GM06990 (cell line): ENCODE measurements around the gene STPG3.

Source experiments
- DNase-seq: peaks from one replicate; pipeline ENCODE4 v3.0.0-alpha.2; 2011; ENCODE audit not compliant: insufficient read length; ENCODE audit errors: extremely low read depth
- H3K27me3 ChIP-seq: replicated peaks from 2 replicates; pipeline ENCODE4 v1.6.0; 2011; ENCODE audit warnings: low read length; ENCODE audit not compliant: control insufficient read depth, insufficient read depth
- H3K36me3 ChIP-seq: 2 replicates; pipeline ENCODE4 v1.5.1; 2011; ENCODE audit warnings: low read length; ENCODE audit not compliant: control insufficient read depth, insufficient read depth
- H3K4me3 ChIP-seq: replicated peaks from 2 replicates; pipeline ENCODE4 v1.5.1; 2011; ENCODE audit warnings: low read depth, mild to moderate bottlenecking, control low read depth, low read length
- TF ChIP-seq, protein P1 (sequence below): IDR thresholded peaks from 2 replicates; pipeline ENCODE4 v1.5.1; 2011; ENCODE audit warnings: low read length, control low read depth, mild to moderate bottlenecking, inconsistent platforms; ENCODE audit not compliant: insufficient read depth, poor library complexity, severe bottlenecking

STPG3 gene

DNA sequence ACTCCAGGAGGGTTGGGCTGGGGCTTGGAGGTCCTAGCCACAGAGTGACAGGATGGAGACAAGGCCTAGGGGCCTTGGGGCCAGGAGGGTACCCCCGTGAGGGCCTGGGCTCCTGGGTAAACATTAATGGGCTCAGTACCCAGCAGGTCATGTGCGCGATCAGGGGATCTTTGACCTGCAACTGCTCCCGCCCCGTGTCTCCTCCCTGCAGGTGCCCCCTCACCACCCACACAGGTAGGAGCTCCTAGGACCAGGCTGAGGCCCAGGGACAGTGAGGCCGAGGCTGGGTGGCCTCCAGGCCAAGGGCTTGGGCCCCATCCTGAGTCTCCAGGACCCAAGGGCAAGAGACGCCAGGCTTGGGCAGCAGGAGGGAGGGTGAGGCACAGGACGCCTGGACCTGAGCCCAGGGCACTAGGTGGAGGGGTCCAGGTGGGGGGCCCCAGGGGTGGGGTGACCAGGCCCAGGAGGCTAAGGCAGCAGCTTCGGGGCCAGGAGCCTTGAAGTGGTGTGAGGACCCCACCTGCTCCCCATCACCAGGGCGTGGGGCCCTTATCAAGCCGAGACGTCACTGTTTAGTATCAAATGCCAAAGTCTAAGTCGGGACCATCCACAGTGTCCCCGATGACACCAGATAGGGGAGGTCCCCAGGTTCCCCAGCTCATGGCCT is 20.2 kb upstream of the STPG3 start, which contains the start of gene SLC34A3:
Gene SLC34A3, plus strand, starts transcription at position 197 of the 667 bp plus-strand sequence. CDS start 802 bp downstream, outside the sequence.
- H3K4me3 ChIP-seq = no peak within 1 kb of the TSS
- DNase-seq = no peak
- TF ChIP-seq, protein P1, sequence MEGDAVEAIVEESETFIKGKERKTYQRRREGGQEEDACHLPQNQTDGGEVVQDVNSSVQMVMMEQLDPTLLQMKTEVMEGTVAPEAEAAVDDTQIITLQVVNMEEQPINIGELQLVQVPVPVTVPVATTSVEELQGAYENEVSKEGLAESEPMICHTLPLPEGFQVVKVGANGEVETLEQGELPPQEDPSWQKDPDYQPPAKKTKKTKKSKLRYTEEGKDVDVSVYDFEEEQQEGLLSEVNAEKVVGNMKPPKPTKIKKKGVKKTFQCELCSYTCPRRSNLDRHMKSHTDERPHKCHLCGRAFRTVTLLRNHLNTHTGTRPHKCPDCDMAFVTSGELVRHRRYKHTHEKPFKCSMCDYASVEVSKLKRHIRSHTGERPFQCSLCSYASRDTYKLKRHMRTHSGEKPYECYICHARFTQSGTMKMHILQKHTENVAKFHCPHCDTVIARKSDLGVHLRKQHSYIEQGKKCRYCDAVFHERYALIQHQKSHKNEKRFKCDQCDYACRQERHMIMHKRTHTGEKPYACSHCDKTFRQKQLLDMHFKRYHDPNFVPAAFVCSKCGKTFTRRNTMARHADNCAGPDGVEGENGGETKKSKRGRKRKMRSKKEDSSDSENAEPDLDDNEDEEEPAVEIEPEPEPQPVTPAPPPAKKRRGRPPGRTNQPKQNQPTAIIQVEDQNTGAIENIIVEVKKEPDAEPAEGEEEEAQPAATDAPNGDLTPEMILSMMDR = no peak

GRCh38 chr9:137231372-137232039 is 19.6 kb upstream of the STPG3 start:
- H3K27me3 ChIP-seq = no peaks in the 10 kb centered on the region; the same call in 1 of the 2 replicates
- TF ChIP-seq, protein P1 = no peak
- H3K36me3 ChIP-seq = no peaks in the 10 kb centered on the region
- H3K4me3 ChIP-seq = no peak overlapping the region
- no peak for DNase-seq

More for the DNA sequence above, 20.2 kb upstream of the STPG3 start, which contains the start of gene SLC34A3:
- Histone ChIP-seq H3K36me3 (no peaks in the 10 kb centered on the region), H3K27me3 (no peaks in the 10 kb centered on the region; the same call in 1 of the 2 replicates)

DNA sequence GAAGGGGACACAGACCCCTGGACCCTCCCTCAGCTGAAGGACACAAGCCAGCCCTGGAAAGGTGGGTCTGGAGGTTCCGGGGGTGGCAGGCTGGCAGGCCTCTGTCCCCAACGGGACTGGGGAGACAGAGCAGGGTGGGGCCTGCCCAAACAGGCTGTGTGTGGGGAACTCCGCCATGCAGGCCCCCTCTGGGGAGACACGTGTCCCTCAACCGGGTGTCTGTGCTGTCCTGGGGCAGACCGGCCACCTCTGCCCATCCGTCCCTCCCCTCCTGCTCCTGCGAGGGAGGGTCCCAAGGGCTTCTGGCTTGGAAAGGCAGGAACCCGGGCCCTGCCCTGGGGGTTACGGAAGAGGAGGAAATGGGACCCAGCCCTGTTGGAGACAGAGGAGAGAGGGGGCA is 19.0 kb upstream of the STPG3 start:
- no peak overlapping the region for H3K4me3 ChIP-seq
- no peaks in the 10 kb centered on the region; the same call in 1 of the 2 replicates for H3K27me3 ChIP-seq
- no peak for DNase-seq
- TF ChIP-seq, protein P1 = no peak
- H3K36me3 ChIP-seq = no peaks in the 10 kb centered on the region

DNA sequence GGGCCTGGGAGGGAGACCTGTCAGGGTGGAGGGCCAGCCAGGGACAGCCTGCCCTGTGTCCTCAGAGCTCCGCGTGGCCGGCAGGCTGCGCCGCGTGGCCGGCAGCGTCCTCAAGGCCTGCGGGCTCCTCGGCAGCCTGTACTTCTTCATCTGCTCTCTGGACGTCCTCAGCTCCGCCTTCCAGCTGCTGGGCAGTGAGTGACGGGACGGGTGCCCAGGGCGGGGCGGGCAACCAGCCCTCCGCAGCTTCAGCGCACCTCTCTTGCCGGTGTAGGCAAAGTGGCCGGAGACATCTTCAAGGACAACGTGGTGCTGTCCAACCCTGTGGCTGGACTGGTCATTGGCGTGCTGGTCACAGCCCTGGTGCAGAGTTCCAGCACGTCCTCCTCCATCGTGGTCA is 18.6 kb upstream of the STPG3 start:
- Histone ChIP-seq H3K4me3 (no peak overlapping the region), H3K27me3 (no peaks in the 10 kb centered on the region; the same call in 1 of the 2 replicates)
- TF ChIP-seq, protein P1 = no peak

GRCh38 chr9:137233143-137233980 is 17.7 kb upstream of the STPG3 start:
- no peaks in the 10 kb centered on the region for H3K36me3 ChIP-seq

More for the DNA sequence above, 18.6 kb upstream of the STPG3 start:
- no peak for DNase-seq
- H3K36me3 ChIP-seq = no peaks in the 10 kb centered on the region

More at GRCh38 chr9:137233143-137233980, 17.7 kb upstream of the STPG3 start:
- no peak for DNase-seq
- H3K4me3 ChIP-seq = no peak overlapping the region
- H3K27me3 ChIP-seq = no peaks in the 10 kb centered on the region; the same call in 1 of the 2 replicates
- TF ChIP-seq, protein P1 = no peak
